NCI-H1436 (cell line): Measurements from ENCODE around the gene MOB3C.
A peak's percentile ranks its signal among the peaks of the same experiment; 100 is the strongest.

ENCODE experiments used
- DNase-seq: peaks from one replicate; lab custom pipeline; 2025; lab: John Stamatoyannopoulos, UW

MOB3C gene

DNA sequence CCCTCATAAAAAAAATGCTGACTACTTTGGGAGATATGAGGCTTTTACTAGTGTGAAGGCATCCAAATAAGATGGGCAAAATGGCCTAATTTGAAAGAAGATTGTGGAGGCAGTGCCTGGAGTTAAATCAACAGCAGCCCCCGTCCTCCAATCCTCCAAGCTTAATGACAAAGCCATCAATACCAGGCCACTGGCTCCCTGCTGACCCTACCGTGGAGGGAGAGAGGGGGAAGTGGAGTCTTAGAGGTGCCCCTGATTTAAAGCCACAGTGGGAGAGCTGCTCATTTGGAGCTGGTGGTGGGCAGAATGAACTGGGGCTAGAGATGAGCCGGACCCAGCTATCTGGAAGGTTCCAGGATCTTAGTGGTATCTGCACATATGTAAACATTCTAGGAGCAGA lies 40.8 kb downstream of the MOB3C start:
- DNase-seq: no peak

DNA sequence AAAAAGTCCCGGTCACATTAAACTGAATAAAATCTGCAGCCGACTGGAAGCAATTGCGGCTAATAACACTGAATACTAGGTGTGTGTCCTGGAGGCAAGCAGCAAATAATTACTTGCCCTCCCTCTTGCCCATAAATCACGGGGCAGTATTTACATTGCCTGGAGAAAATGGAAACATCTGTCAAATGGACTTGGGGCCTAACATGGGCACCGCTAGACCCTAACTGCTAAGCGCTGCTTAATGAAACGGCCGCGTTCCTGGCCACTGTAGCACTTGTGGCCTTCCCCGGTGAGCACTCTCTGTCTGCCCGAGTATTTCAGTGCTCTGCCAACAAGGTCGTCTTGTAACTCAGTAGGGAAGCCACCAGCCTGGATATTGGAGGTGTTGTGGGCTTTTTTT lies 41.3 kb downstream of the MOB3C start:
- no peak for DNase-seq

GRCh38 chr1:46571691-46572225 lies 44.9 kb downstream of the MOB3C start:
- no peak for DNase-seq

DNA sequence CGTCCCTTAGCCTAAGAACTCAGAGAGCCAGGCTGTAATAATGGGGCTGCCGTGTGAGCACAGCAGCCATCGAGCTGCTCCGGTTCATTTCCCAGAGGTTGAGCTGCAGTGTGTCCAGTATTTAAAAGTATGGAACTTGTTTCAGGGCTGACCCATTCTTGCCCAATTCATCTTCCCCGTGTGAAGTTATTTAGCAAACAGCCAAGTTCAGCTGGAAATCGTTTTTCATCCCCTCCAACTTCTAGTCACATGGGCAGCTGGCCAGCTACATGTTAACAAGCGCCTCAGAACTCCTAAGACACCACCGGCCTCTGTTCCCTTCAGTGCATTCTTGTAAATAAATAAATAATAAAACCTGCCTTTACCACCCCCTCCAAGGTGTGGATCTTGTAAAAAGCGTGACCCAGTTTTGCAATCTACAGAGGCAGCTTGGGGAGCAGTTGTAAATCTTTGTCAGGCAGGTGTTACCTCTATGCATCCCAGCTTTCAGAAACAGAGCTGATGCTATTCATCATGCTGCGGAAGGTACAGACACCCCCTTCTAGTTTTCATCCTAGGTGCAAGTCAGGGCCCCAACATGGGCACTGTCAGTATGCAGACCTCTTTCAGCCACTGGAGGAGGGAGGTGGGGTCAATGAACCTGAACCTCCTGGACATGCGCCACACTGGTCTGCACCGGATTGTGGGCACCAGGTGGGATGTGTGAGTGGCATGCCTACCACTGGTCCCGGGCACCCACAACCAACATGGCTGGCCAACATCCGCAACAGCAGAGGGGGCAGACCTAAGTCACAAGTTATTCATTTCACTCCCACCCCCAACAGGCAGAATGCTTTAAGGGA lies 46.5 kb downstream of the MOB3C start:
- no peak for DNase-seq

DNA sequence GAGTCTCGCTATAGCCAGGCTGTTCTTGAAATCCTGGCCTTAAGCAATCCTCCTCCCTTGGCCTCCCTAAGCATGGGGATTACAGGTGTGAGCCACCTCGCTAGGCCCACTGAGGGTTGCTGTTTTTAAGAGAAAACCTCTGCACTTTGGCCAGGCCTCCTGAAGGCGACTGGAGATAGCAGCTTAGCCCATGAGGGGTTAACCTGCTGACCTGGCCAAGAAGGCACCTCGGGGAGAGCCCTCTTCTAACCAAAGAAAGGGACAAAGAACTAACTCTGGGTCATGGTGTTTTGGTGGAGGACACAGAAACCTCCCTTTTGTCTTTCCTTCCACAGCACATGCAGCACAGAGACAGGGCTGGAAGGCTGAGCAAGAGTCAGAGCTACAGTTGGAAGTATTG lies 47.5 kb downstream of the MOB3C start:
- no peak for DNase-seq

GRCh38 chr1:46568461-46568891 lies 48.1 kb downstream of the MOB3C start:
- no peak for DNase-seq

GRCh38 chr1:46563341-46563740 lies 53.3 kb downstream of the MOB3C start:
- DNase-seq: no peak

DNA sequence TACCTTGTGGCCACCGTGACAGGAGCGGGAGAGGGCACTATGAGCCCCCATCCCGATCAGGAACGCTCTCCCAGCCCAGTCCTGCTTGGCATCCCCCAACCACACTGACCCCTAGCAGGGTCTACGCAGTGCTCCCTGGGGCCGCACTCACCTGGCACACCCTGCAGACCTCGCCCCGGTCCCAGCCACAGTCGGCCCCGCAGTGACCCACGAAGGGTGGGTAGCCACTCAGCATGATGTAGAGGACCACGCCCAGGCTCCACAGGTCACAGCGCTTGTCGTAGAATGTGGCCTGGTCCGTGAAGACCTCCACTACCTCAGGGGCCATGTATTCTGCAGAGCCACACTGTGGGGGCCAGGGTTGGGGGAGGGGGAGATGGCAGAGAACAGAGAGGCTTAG lies 54.1 kb downstream of the MOB3C start:
- no peak for DNase-seq

- DNase-seq: no peak
Observed at GRCh38 chr1:46558966-46559365, 57.6 kb downstream of the MOB3C start.

DNA sequence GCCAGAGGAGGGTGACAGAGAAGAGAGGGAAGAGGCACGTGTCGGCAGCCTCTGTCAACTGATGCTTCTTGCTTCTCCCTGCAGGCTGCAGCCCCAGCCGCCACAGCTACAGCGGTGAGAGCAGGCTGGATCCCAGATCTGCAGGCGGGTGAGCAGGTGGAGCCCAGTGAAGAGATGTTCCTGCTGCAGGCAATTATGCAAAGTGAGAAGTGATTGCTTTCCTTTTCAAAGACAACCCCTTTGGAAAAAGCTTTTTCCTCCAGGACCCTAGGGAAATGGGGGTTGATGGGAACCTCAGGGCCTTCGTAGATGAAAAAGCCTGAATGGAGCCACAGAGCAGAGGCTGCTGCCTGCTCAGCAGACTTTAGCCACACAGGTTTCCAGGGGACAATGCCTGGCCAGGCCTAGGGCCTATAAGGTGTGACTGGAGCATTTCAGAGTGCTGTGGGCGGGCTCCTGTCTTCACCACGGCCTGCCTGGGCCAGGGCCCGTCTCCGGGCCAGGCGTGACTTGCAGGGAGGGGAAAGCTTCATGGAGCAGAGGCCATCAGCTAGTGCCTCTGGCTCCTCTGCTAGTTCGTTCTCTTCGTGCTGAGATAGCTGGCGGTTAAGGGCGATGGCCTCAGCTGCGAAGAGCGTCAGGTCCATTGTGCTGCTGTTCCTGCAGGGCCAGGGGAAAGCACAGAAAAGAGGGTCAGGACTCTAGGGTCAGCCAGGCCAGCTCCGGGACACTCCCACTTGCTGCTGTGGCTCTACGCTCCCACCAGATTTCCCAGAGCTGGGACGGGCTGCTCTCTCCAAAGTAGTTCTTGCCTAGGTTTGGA lies 58.3 kb downstream of the MOB3C start:
- peak; percentile 78 for DNase-seq
